HEK293T (cell line): ENCODE data around the gene CORT.

Experiments used
- BHLHE40 ChIP-seq: fragments of 450-650 bp; IDR thresholded peaks from 2 replicates; pipeline ENCODE4 v1.6.1; 2016; ENCODE audit warnings: mild to moderate bottlenecking, moderate library complexity, borderline replicate concordance
- FOXM1 ChIP-seq: fragments of 450-650 bp; IDR thresholded peaks from 2 replicates; pipeline ENCODE4 v1.6.1; 2017; ENCODE audit warnings: mild to moderate bottlenecking, borderline replicate concordance
- LEF1 ChIP-seq: fragments of 450-650 bp; IDR thresholded peaks from 2 replicates; pipeline ENCODE4 v1.6.1; 2017; ENCODE audit warnings: mild to moderate bottlenecking, borderline replicate concordance
- PKNOX1 ChIP-seq: fragments of 450-650 bp; IDR thresholded peaks from 2 replicates; pipeline ENCODE4 v1.6.1; 2016
- SP1 ChIP-seq: fragments of 450-650 bp; IDR thresholded peaks from 2 replicates; pipeline ENCODE4 v1.6.1; 2017
- SUZ12 ChIP-seq: fragments of 450-650 bp; IDR thresholded peaks from 2 replicates; pipeline ENCODE4 v1.6.1; 2016; ENCODE audit warnings: mild to moderate bottlenecking

DNA sequence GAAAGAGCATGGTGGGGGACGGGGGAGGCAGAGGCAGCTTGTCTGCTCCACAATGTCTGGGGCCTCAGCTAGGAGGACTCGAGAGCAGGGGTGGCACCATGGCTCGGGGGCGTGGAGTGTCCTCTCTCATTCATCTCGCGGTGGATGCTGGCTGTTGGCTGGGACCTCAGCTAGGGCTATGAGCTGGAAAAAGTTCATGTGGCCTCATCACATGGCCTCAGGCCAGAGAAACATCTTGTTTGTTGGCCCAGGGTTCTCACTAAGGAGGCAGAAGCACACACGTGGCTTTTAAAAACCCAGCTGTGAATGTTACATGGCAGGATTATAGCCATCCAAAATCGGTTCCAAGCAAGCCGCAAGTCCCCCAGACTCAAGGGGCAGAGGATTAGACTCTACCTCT lies 25.8 kb upstream of the CORT start:
- TF ChIP-seq PKNOX1 (no peak), BHLHE40 (no peak), SP1 (no peak), LEF1 (no peak), SUZ12 (no peak), FOXM1 (no peak)
